Thyroid gland (tissue), 4 donors: Measurements from ENCODE around the gene ACKR3.

Source experiments
- CTCF ChIP-seq, 6 experiments: fragments of 200-600 bp in 3 of 6; fragments of 450-650 bp in 3 of 6; sonication (generic) in 3 of 6; IDR thresholded peaks; one replicate each; pipeline ENCODE4 v1.5.1; 2016 to 2019; ENCODE audit warnings: antibody characterized with exemption in 6 of 6, mild to moderate bottlenecking in 2 of 6, inconsistent platforms in 1 of 6, moderate library complexity in 1 of 6
- POLR2A ChIP-seq, 2 donors: fragments of 450-650 bp; IDR thresholded peaks; one replicate each; pipeline ENCODE4 v1.6.1; 2017; ENCODE audit warnings: antibody characterized with exemption in 2 of 2, mild to moderate bottlenecking in 2 of 2, moderate library complexity in 1 of 2

GRCh38 chr2:236602678-236603077, 33.1 kb downstream of the ACKR3 start:
- TF ChIP-seq CTCF (IDR thresholded peaks at IDR 0.05) (no peak), POLR2A (IDR thresholded peaks at IDR 0.05) (no peak)
